ENCODE data around the gene KIF3A. TPM values are rescaled to one million over a fixed set of nuclear protein-coding genes. Genes with fewer than 3 reads are reported as not detected.

Gene KIF3A
- total and polyA plus RNA-seq, 2 experiments from 2014 or later: 5.4 to 10.5 TPM

DNA sequence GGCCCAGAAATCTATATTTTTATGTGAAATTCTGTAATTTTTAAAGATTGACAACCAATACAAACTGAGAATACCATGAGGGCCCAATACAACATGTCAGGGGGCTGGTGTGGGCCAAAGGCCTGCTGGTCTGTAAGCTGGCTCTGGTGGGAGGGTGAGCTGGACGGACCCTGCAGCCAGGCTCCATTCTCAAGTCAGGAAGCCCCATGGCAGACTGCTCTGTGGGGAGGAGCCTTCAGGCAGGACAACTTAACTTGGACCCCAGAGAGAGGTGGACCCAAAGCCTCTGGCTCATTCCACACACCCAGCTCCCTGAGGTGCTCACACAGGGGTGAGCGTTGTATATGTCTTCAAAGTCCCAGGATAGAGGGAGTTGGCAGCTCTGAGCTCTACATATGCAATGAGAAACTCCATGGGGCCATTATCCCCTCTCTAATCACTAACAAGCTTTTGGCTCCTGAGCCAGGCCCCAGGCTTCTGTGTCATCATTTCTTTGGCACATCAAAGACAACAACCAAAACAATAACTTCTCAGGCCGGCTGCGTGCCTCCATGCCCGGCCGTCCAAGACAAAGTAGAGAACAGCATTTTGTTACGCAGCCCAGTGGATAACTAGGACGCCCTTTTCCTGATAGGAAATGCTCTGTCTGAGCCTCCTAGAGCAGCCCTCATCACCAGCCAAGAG, 33.3 kb upstream of the KIF3A start:
- DNase-seq (ENCODE audit: low read depth in 1 of 2, low spot score in 1 of 2): no peak
- Histone ChIP-seq H3K36me3 (no peaks in the 10 kb centered on the region), H3K4me1 (ENCODE audit: low read depth) (peaks cover 5% of the 10 kb centered on the region), H3K27me3 (no peaks in the 10 kb centered on the region), H3K9me3 (ENCODE audit: low read depth) (no peaks in the 10 kb centered on the region), H3K27ac (peak overlapping the region; percentile 93), H3K4me3 (no peak overlapping the region)
- TF ChIP-seq, protein P1, sequence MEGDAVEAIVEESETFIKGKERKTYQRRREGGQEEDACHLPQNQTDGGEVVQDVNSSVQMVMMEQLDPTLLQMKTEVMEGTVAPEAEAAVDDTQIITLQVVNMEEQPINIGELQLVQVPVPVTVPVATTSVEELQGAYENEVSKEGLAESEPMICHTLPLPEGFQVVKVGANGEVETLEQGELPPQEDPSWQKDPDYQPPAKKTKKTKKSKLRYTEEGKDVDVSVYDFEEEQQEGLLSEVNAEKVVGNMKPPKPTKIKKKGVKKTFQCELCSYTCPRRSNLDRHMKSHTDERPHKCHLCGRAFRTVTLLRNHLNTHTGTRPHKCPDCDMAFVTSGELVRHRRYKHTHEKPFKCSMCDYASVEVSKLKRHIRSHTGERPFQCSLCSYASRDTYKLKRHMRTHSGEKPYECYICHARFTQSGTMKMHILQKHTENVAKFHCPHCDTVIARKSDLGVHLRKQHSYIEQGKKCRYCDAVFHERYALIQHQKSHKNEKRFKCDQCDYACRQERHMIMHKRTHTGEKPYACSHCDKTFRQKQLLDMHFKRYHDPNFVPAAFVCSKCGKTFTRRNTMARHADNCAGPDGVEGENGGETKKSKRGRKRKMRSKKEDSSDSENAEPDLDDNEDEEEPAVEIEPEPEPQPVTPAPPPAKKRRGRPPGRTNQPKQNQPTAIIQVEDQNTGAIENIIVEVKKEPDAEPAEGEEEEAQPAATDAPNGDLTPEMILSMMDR (IDR thresholded peaks at IDR 0.05; ENCODE audit: low read depth, low read length): no peak

DNA sequence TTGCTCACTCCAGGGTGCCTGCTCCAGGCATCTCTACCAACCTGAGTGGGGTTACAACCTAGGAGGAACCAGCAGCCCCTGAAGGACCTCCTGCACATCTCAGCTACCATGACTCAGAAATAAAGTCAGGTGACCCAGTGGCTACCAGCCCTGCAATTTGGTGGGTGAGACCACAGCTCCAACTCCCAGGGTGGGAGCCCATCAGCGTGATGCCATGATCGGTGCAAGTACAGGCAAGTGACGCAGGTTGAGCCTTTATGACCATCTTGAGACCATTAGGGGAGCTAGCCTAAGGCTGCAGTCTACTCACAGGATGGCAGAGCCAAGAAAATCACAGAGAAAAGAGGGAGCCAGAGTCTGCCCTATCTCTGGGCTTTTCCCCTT, 31.1 kb upstream of the KIF3A start:
- H3K27me3 ChIP-seq: no peaks in the 10 kb centered on the region
- H3K27ac ChIP-seq: no peak overlapping the region
- DNase-seq (ENCODE audit: low read depth in 1 of 2, low spot score in 1 of 2): no peak
- no peaks in the 10 kb centered on the region for H3K36me3 ChIP-seq
- no peaks in the 10 kb centered on the region for H3K9me3 ChIP-seq (ENCODE audit: low read depth)
- peaks cover 5% of the 10 kb centered on the region for H3K4me1 ChIP-seq (ENCODE audit: low read depth)
- no peak overlapping the region for H3K4me3 ChIP-seq
- TF ChIP-seq, protein P1 (IDR thresholded peaks at IDR 0.05; ENCODE audit: low read depth, low read length): no peak

- peaks cover 4% of the 10 kb centered on the region for H3K36me3 ChIP-seq
- peak in 1 of 2 donors; percentile 20 for DNase-seq (ENCODE audit: low read depth in 1 of 2, low spot score in 1 of 2)
- peaks cover 5% of the 10 kb centered on the region for H3K4me1 ChIP-seq (ENCODE audit: low read depth)
- H3K27ac ChIP-seq: no peak overlapping the region
- TF ChIP-seq, protein P1 (IDR thresholded peaks at IDR 0.05; ENCODE audit: low read depth, low read length): no peak
- no peaks in the 10 kb centered on the region for H3K27me3 ChIP-seq
- H3K9me3 ChIP-seq (ENCODE audit: low read depth): no peaks in the 10 kb centered on the region
- no peak overlapping the region for H3K4me3 ChIP-seq
These were observed 29.8 kb upstream of the KIF3A start for GRCh38 chr5:132767150-132767549.

DNA sequence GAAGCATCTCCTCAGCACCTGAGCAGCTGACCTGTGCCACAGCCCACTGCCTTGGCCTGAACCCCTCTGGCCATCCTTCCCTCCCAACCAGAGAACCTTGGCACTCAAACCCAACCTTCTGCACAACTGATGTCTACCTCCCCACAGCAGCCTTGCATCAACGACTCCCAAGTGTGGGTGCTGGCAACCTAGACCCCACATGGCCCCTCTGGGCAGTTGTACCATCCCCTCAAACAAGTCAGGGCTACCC, 29.4 kb upstream of the KIF3A start:
- TF ChIP-seq, protein P1 (IDR thresholded peaks at IDR 0.05; ENCODE audit: low read depth, low read length): no peak
- Histone ChIP-seq H3K4me1 (ENCODE audit: low read depth) (peaks cover 5% of the 10 kb centered on the region), H3K27me3 (no peaks in the 10 kb centered on the region), H3K27ac (no peak overlapping the region), H3K36me3 (peaks cover 4% of the 10 kb centered on the region), H3K9me3 (ENCODE audit: low read depth) (no peaks in the 10 kb centered on the region), H3K4me3 (no peak overlapping the region)
- DNase-seq (ENCODE audit: low read depth in 1 of 2, low spot score in 1 of 2): no peak

- H3K36me3 ChIP-seq: peaks cover 7% of the 10 kb centered on the region
- peaks cover 3% of the 10 kb centered on the region for H3K4me1 ChIP-seq (ENCODE audit: low read depth)
- no peaks in the 10 kb centered on the region for H3K27me3 ChIP-seq
- TF ChIP-seq, protein P1 (IDR thresholded peaks at IDR 0.05; ENCODE audit: low read depth, low read length): no peak
- no peaks in the 10 kb centered on the region for H3K9me3 ChIP-seq (ENCODE audit: low read depth)
- H3K4me3 ChIP-seq: no peak overlapping the region
- no peak overlapping the region for H3K27ac ChIP-seq
- DNase-seq (ENCODE audit: low read depth in 1 of 2, low spot score in 1 of 2): no peak
These were observed 28.9 kb upstream of the KIF3A start for GRCh38 chr5:132766020-132766805.
